ENCODE results near the gene CAMTA2.
A peak's percentile ranks its signal among the peaks of the same experiment; 100 is the strongest.
"Not testable (repeated sequence)": the region's sequence is repeated elsewhere in the genome, so short reads cannot be mapped to it uniquely, and the experiment has no call there.

The CAMTA2 gene

DNA sequence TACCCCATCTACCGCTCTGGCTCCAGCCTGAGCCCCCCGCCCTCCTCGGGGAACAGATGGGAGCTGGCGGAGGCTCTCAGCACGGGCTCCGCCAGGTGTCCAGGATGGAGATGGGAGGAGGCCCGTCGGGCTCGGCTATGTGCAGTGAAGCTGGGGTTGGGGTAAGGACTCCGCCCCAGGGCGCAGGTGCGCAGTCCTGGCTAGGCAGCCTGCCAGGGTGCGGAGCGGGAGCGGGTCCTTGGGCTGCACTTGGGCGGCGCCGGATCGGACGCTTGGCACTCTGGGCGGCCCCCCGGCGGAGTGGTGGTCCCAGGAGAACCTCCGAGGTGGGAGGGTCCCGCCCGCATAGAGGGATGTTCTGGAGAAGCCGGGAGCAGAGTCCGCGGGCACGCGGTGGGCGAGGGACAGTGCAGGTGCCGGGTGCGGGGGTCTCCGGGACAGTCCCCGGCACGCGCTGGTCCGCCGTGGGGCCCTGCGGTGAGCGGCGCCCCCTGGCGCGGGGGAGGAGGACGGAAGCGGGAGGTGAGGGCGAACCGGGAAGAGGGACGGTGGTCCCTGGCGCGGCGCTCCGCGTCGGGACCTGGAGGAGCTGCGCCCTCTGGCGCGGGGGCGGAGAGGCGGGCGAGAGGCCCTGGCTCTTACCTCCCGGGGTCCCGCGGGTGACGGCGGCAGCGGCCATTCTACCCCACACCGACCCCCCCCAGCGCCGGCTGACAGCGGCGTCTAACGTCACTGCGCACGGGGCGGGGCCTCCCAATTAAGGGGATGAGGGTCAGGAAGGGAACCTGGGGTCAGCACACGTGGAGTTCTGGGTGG is at the start of gene CAMTA2:
TSS of gene CAMTA2 (minus strand) at position 725 of the 816 bp plus-strand sequence. CDS start 1,453 bp downstream, outside the sequence.
- FAIRE-seq = peak; percentile 91
- DNase-seq (ENCODE audit: insufficient read length, low spot score) = peak; percentile 70

GRCh38 chr17:5035315-5035714 is 47.8 kb upstream of the CAMTA2 start, which contains the start of gene SLC52A1:
Gene SLC52A1, minus strand, starts transcription at chr17:5035426. Its CDS starts 820 bp downstream, at chr17:5034606.
- FAIRE-seq (no peak), DNase-seq (ENCODE audit: insufficient read length, low spot score) (no peak)

DNA sequence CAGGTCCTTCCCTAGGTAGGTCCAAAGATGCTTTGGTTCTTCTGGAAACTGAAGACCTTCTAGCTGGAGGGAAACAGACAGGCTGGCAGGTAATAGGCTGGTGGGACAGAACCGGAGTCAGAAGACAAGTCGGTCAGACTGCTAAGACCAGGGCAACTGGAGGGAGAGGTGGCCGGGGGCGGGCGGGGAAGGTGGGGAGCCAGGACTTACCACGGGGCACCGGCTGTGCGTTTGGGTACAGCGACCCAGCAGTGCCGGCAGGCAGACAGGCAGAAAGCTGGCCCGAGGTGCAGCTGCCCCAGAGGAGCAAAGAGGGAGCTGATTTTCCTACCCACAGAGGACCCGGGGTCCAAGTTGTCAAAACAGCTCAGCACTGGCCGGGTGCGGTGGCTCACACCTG is 47.2 kb upstream of the CAMTA2 start:
- no peak for FAIRE-seq
- no peak for DNase-seq (ENCODE audit: insufficient read length, low spot score)

- FAIRE-seq = no peak
- no peak for DNase-seq (ENCODE audit: insufficient read length, low spot score)
These were observed 46.6 kb upstream of the CAMTA2 start for GRCh38 chr17:5034063-5034462.

GRCh38 chr17:5033352-5034015 is 46.0 kb upstream of the CAMTA2 start:
- no peak for FAIRE-seq
- DNase-seq (ENCODE audit: insufficient read length, low spot score) = no peak

GRCh38 chr17:5032865-5033264 is 45.4 kb upstream of the CAMTA2 start:
- FAIRE-seq = no peak
- no peak for DNase-seq (ENCODE audit: insufficient read length, low spot score)

DNA sequence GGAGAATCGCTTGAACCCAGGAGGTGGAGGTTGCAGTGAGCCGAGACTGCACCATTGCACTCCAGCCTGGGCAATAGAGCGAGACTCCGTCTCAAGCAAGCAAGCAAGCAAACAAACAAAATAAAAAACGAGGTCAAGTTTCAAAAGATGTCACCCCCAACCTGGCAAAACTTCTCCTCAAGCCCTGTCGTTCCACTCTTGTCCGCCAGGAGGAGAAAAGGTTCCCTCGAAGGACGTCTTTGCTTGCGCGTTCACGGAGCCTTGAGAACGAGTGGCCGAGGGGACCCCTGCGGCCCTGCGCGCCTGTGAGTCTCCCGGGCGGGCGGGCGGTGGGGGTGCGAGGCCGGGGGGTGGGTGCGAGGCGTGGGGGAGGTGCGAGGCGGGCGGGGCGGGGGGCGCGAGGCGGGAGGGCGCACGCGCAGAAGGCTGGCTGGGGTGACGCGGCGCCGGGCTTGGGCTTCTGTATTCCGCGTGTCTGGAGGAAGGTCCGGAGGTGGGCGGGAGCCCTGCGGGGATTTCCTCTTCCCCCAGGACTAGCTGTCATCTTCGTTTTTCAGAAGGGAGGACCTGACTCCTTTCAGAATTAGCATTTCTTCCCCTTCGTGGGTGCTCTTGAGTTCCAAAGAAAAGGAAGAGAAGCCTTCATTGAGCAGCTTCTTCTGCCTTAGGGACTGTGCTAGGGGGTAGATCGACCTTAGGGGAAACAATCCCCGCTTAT is 44.0 kb upstream of the CAMTA2 start:
- peak; percentile 98 for FAIRE-seq
- peak; percentile 88 for DNase-seq (ENCODE audit: insufficient read length, low spot score)

GRCh38 chr17:5030168-5030567 is 42.7 kb upstream of the CAMTA2 start:
- DNase-seq (ENCODE audit: insufficient read length, low spot score) = not testable (repeated sequence)
- FAIRE-seq = peak; percentile 37

- DNase-seq (ENCODE audit: insufficient read length, low spot score) = no peak
- no peak for FAIRE-seq
These were observed 40.4 kb upstream of the CAMTA2 start for GRCh38 chr17:5027916-5028315.

GRCh38 chr17:5027299-5027698 is 39.8 kb upstream of the CAMTA2 start:
- no peak for FAIRE-seq
- DNase-seq (ENCODE audit: insufficient read length, low spot score) = no peak

GRCh38 chr17:5024604-5025003 is 37.1 kb upstream of the CAMTA2 start:
- peak; percentile 26 for FAIRE-seq
- no peak for DNase-seq (ENCODE audit: insufficient read length, low spot score)

DNA sequence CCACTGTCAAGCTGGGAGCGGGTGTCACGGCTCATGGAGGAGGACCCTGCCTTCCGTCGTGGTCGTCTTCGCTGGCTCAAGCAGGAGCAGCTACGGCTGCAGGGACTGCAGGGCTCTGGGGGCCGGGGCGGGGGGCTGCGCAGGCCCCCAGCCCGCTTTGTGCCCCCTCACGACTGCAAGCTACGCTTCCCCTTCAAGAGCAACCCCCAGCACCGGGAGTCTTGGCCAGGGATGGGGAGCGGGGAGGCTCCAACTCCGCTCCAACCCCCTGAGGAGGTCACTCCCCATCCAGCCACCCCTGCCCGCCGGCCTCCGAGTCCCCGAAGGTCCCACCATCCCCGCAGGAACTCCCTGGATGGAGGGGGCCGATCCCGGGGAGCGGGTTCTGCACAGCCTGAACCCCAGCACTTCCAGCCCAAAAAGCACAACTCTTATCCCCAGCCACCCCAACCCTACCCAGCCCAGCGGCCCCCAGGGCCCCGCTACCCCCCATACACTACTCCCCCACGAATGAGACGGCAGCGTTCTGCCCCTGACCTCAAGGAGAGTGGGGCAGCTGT is 36.2 kb upstream of the CAMTA2 start:
- FAIRE-seq (no peak), DNase-seq (ENCODE audit: insufficient read length, low spot score) (no peak)

- DNase-seq (ENCODE audit: insufficient read length, low spot score) = no peak
- no peak for FAIRE-seq
These were observed 34.8 kb upstream of the CAMTA2 start for GRCh38 chr17:5022171-5022711.

DNA sequence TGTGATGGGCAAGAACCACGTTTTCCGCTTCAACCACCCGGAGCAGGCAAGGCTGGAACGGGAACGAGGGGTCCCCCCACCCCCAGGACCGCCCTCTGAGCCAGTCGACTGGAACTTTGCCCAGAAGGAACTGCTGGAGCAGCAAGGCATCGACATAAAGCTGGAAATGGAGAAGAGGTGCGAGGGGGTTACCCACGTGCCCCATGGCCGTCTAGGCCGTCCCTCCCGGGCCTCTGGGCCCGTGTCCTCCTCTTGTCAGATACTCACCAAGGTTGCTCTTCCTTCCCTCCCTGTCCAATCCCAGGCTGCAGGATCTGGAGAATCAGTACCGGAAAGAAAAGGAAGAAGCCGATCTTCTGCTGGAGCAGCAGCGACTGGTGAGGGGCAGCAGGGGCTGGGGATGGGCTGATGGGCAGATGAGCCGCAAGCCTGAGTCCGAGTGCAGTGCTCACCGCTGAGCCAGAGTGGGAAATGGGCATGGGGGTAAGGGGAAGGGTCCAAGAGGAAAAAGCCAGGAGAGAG is 33.1 kb upstream of the CAMTA2 start:
- DNase-seq (ENCODE audit: insufficient read length, low spot score) (no peak), FAIRE-seq (no peak)

- DNase-seq (ENCODE audit: insufficient read length, low spot score) = peak; percentile 46
- FAIRE-seq = no peak
These were observed 32.0 kb upstream of the CAMTA2 start for GRCh38 chr17:5019475-5019956.

DNA sequence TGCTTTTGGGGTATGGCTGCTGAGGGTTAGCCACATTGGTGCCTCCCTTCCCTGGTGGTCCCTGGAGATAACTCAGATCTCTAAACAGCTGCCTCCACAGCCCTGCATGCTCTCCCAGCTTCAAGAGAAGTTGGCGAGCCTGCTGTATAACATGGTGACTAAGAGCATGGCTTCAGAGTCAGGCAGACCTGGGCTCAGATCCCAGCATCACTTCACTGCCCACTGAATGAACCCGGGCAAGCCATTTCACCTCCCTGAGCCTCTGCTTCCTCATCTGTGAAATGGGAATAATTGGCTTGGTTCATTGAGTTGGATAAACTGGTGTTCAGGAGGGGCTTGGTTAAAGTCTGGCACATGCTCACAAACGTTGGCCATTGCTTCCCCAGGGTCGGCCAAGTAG is 26.9 kb upstream of the CAMTA2 start:
- FAIRE-seq (no peak), DNase-seq (ENCODE audit: insufficient read length, low spot score) (no peak)

GRCh38 chr17:5011928-5012327 is 24.5 kb upstream of the CAMTA2 start:
- FAIRE-seq = peak; percentile 80
- no peak for DNase-seq (ENCODE audit: insufficient read length, low spot score)

- no peak for DNase-seq (ENCODE audit: insufficient read length, low spot score)
- no peak for FAIRE-seq
These were observed 15.9 kb upstream of the CAMTA2 start for GRCh38 chr17:5003214-5003867.

DNA sequence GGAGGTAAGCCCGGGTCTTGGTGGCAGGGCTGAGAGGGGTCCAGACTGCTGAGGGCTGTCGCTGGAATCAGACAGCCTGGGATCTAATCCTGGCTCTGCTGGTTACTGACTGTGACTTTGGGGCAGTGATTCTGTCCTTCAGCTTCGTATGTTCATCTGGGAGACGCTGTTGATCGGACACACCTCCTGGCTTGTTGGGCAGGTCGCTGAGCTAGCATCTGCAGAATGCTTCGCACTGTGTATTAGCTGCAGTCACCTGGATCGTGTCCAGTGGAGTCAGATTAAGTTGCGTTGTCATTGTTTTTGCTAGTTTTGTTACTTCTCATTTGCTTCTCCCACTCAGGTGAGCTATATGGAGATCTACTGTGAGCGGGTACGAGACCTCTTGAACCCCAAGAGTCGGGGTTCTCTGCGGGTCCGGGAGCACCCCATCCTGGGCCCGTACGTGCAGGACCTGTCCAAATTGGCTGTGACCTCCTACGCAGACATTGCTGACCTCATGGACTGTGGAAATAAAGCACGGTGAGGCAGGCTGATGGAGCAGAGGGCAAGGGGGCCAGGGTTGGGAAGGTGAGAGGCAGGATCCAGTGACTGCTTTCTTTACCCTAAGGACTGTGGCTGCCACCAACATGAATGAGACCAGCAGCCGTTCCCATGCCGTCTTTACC is 14.8 kb upstream of the CAMTA2 start:
- DNase-seq (ENCODE audit: insufficient read length, low spot score) (no peak), FAIRE-seq (no peak)
